Lower leg skin (tissue), 3 donors: Measurements from ENCODE around the gene CALU.

Experiments used
- POLR2A ChIP-seq, 2 donors: fragments of 450-650 bp; IDR thresholded peaks; one replicate each; pipeline ENCODE4 v1.6.1; 2016 to 2017; ENCODE audit warnings: antibody characterized with exemption in 2 of 2, mild to moderate bottlenecking in 1 of 2, moderate library complexity in 1 of 2
- TF ChIP-seq, protein P1 (sequence below), 3 donors: fragments of 450-650 bp; IDR thresholded peaks; one replicate each; pipeline ENCODE4 v1.5.1; 2016; ENCODE audit warnings: antibody characterized with exemption in 3 of 3, mild to moderate bottlenecking in 3 of 3, moderate library complexity in 2 of 3

DNA sequence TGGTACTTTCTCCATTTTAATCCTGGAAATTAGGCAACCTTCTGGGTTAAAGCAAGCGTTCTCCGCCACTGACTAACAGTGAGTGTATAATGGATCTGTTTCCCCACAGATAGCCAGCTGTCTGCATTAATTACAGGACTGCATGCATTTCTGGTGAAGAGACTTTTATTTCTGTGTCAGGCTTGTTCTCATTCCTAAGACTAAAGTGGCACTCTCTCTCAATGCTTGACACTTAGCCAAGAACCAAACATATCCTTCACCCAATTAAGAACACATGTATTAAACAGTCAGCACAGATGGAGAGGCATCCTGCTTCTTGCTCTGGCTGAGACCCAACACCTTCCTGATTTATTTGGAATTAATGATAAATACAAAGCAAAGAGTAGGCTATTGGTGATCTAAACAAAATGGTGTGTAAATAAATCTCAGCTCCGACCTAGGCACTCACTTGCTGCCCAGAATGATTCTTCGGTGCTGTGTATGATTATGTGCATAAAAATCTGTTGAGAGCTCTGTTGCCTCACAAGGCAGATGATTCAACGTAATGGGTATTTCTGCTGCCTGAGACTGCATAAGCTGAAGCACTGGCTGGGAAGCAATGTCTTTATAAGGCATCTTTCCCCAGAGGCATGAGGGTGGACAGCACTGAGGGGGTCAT lies 16.8 kb downstream of the CALU start:
- TF ChIP-seq POLR2A (IDR thresholded peaks at IDR 0.05), result no peak
- TF ChIP-seq, protein P1, sequence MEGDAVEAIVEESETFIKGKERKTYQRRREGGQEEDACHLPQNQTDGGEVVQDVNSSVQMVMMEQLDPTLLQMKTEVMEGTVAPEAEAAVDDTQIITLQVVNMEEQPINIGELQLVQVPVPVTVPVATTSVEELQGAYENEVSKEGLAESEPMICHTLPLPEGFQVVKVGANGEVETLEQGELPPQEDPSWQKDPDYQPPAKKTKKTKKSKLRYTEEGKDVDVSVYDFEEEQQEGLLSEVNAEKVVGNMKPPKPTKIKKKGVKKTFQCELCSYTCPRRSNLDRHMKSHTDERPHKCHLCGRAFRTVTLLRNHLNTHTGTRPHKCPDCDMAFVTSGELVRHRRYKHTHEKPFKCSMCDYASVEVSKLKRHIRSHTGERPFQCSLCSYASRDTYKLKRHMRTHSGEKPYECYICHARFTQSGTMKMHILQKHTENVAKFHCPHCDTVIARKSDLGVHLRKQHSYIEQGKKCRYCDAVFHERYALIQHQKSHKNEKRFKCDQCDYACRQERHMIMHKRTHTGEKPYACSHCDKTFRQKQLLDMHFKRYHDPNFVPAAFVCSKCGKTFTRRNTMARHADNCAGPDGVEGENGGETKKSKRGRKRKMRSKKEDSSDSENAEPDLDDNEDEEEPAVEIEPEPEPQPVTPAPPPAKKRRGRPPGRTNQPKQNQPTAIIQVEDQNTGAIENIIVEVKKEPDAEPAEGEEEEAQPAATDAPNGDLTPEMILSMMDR (IDR thresholded peaks at IDR 0.05), result no peak
